Adrenal gland (tissue), 12 donors: ENCODE data around the gene ATG4A. TPM values are rescaled to one million over a fixed set of nuclear protein-coding genes. Genes with fewer than 3 reads are reported as not detected.

ENCODE experiments used
- DNase-seq, 7 donors: peaks; one replicate each; pipeline ENCODE4 v3.0.0-alpha.2; 2019 to 2020
- H3K27ac ChIP-seq, 5 donors: fragments of 200-600 bp; sonication (generic) in 4 of 5; 1 replicate in 3 of 5; 2 replicates in 2 of 5; pipeline versions ENCODE4 v1.5.1 to v1.8.0; 2016 to 2020; ENCODE audit warnings: mild to moderate bottlenecking in 1 of 5
- H3K27me3 ChIP-seq: fragments of 200-600 bp; 2 replicates; pipeline ENCODE4 v1.8.0; 2021
- H3K36me3 ChIP-seq, 2 donors: fragments of 200-600 bp; replicated peaks in 1 of 2; 1 replicate in 1 of 2; 2 replicates in 1 of 2; pipeline versions ENCODE4 v1.5.1 to v1.8.0; 2018 to 2022
- H3K4me1 ChIP-seq, 2 donors: fragments of 200-600 bp; replicated peaks in 1 of 2; 1 replicate in 1 of 2; 2 replicates in 1 of 2; pipeline versions ENCODE4 v1.5.1 to v1.8.0; 2018 to 2021
- H3K4me3 ChIP-seq, 4 donors: fragments of 200-600 bp; sonication (generic) in 3 of 4; one replicate each; pipeline ENCODE4 v1.5.1; 2016 to 2018
- H3K9me3 ChIP-seq, 3 donors: fragments of 200-600 bp; sonication (generic) in 1 of 3; replicated peaks in 1 of 3; 1 replicate in 2 of 3; 2 replicates in 1 of 3; pipeline versions ENCODE4 v1.5.1 to v1.8.0; 2016 to 2021
- POLR2A ChIP-seq, 2 donors: fragments of 450-650 bp; IDR thresholded peaks; one replicate each; pipeline ENCODE4 v1.6.1; 2017; ENCODE audit warnings: antibody characterized with exemption in 2 of 2, mild to moderate bottlenecking in 2 of 2, moderate library complexity in 1 of 2
- WGBS, 4 donors: extraction: QIAGEN DNeasy Blood & Tissue Kit in 2 of 4; methylation state at CpG; one replicate each; pipeline versions ENCODE4 v1.1.5 to v1.1.7; 2013 to 2017; 5-methylcytosine and 5-hydroxymethylcytosine counted together
- intact Hi-C, 2 donors: fragments of 100-400 bp; cut with DNase I; formaldehyde crosslinking; loops; one replicate each; pipeline versions ENCODE4 v1.14.1 to v1.15.0; 2022 to 2023
- polyA plus RNA-seq, 3 donors: library from polyadenylated mRNA; stranded (reverse); fragments of 200-250 nt in 2 of 3; fragments of 350-450 nt in 1 of 3; fragmentation: Illumina TruSeq in 1 of 3; extraction: RNeasy Lipid Tissue Mini Kit (QIAGEN cat#74804) in 1 of 3; gene quantifications; one replicate each; pipeline ENCODE4 v1.2.3, GENCODE V29; 2013 to 2014
- total RNA-seq, 9 donors: library from RNA; depleted of rRNA in 4 of 9; stranded (reverse); fragments of >200 nt in 4 of 9; fragments of 120-200 nt in 1 of 9; fragmentation: NEBNext Ultra II Directional in 1 of 9; extraction: Animal tissue kit (Norgen Biotek cat#: 25700) in 1 of 9; gene quantifications; one replicate each; pipeline versions ENCODE4 v1.1.0 to v1.2.4, GENCODE V29; 2013 to 2023
- TF ChIP-seq, protein P1 (sequence below), 6 experiments: fragments of 450-650 bp in 4 of 6; fragments of 200-600 bp in 2 of 6; sonication (generic) in 1 of 6; IDR thresholded peaks; 1 replicate in 5 of 6; 2 replicates in 1 of 6; pipeline versions ENCODE4 v1.5.1 to v1.8.0; 2016 to 2021; ENCODE audit warnings: antibody characterized with exemption in 6 of 6, mild to moderate bottlenecking in 2 of 6, moderate library complexity in 1 of 6
- donor health status: healthy with polysubstance abuse.
- donor health status: Bipolar disorder and iron deficiency.
- donor health status: DM: yes; HTN: yes; CAD: no.
- donor health status: DM: no; HTN: no; CAD: no.
- donor health status: DM: no; HTN: no; CAD: no.
- donor health status: DM: yes; HTN: yes; CAD: no.

ATG4A gene
- total and polyA plus RNA-seq, 12 donors = 6.3 to 33.2 (median 13.7) TPM

DNA sequence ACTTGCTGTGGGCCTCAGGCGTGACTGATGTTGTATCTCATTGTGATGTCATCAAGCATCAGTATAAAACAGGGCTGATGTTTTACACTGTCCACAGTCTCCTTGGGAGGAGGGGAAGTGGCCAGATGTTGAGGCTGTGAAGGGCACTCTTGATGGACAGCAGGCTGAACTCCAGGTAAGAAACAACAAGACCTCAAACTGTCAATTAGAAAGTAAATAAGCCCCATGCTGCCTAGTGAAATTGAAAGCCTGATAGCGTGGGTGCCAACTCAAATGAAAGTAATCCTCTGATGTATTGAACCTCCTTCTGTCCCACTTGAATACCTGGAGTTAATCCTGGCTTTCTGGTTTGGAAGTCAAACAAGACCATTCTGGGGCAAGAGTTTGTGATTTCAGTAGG, 27.0 kb upstream of the ATG4A start:
- Histone ChIP-seq H3K27me3 (peaks cover 33% of the 10 kb centered on the region), H3K4me3 (no peak overlapping the region), H3K27ac (no peak overlapping the region), H3K9me3 (no peaks in the 10 kb centered on the region), H3K36me3 (no peaks in the 10 kb centered on the region), H3K4me1 (no peaks in the 10 kb centered on the region)
- TF ChIP-seq, protein P1, sequence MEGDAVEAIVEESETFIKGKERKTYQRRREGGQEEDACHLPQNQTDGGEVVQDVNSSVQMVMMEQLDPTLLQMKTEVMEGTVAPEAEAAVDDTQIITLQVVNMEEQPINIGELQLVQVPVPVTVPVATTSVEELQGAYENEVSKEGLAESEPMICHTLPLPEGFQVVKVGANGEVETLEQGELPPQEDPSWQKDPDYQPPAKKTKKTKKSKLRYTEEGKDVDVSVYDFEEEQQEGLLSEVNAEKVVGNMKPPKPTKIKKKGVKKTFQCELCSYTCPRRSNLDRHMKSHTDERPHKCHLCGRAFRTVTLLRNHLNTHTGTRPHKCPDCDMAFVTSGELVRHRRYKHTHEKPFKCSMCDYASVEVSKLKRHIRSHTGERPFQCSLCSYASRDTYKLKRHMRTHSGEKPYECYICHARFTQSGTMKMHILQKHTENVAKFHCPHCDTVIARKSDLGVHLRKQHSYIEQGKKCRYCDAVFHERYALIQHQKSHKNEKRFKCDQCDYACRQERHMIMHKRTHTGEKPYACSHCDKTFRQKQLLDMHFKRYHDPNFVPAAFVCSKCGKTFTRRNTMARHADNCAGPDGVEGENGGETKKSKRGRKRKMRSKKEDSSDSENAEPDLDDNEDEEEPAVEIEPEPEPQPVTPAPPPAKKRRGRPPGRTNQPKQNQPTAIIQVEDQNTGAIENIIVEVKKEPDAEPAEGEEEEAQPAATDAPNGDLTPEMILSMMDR (IDR thresholded peaks at IDR 0.05) = no peak
- no peak for TF ChIP-seq POLR2A (IDR thresholded peaks at IDR 0.05)
- WGBS, 4 donors = 63 to 88% (median 84%) methylated on average over 2 of the region's 2 CpGs
- no peak for DNase-seq
- intact Hi-C loops = loop anchor here in 1 of 2 donors (10.0 kb wide), 1 partner anchor 50 kb away; no protein-coding TSS in a partner anchor

DNA sequence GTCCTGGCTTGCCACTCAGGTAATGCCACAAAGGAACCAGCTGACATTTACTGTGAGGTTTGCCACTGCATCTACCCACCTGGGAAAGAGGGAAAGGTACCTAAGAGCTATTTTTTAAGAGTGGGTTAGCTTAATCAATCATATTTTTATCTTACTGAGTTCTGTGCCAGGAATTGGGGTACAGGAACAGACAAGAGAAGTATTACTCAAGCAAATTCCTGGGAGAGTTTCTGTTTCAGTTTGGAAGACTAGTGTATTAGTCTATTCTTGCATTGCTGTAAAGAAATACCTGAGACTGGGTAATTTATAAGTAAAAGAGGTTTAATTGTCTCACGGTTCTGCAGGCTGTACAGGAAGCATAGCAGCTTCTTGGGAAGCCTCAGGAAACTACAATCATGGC, 23.5 kb upstream of the ATG4A start:
- H3K36me3 ChIP-seq = no peaks in the 10 kb centered on the region
- no peak overlapping the region for H3K27ac ChIP-seq
- H3K4me3 ChIP-seq = no peak overlapping the region
- H3K4me1 ChIP-seq = no peaks in the 10 kb centered on the region
- no peak for TF ChIP-seq POLR2A (IDR thresholded peaks at IDR 0.05)
- TF ChIP-seq, protein P1 (IDR thresholded peaks at IDR 0.05) = no peak
- no peaks in the 10 kb centered on the region for H3K9me3 ChIP-seq
- intact Hi-C loops = loop anchor here in 1 of 2 donors (10.0 kb wide), 1 partner anchor 53 kb away; no protein-coding TSS in a partner anchor
- peaks cover 35% of the 10 kb centered on the region for H3K27me3 ChIP-seq
- DNase-seq = no peak
- WGBS, 4 donors = 55 to 83% (median 67%) methylated on average over 1 of the region's 1 CpG

GRCh38 chrX:108070891-108071290, 20.7 kb upstream of the ATG4A start:
- TF ChIP-seq, protein P1 (IDR thresholded peaks at IDR 0.05) = no peak
- TF ChIP-seq POLR2A (IDR thresholded peaks at IDR 0.05) = no peak
- H3K36me3 ChIP-seq = no peaks in the 10 kb centered on the region

GRCh38 chrX:108071578-108071977, 20.0 kb upstream of the ATG4A start:
- Histone ChIP-seq H3K27me3 (peaks cover 22% of the 10 kb centered on the region), H3K27ac (no peak overlapping the region), H3K4me1 (no peaks in the 10 kb centered on the region), H3K9me3 (no peaks in the 10 kb centered on the region), H3K36me3 (no peaks in the 10 kb centered on the region), H3K4me3 (no peak overlapping the region)
- 73 to 95% (median 85%) methylated on average over 1 of the region's 1 CpG for WGBS, 4 donors
- DNase-seq = no peak
- TF ChIP-seq, protein P1 (IDR thresholded peaks at IDR 0.05) = no peak
- no peak for TF ChIP-seq POLR2A (IDR thresholded peaks at IDR 0.05)
- intact Hi-C loops = no loop called here

More at GRCh38 chrX:108070891-108071290, 20.7 kb upstream of the ATG4A start:
- H3K4me3 ChIP-seq = no peak overlapping the region
- no peak overlapping the region for H3K27ac ChIP-seq
- WGBS, 4 donors = 49 to 81% (median 59%) methylated on average over 4 of the region's 4 CpGs
- DNase-seq = no peak
- H3K27me3 ChIP-seq = peaks cover 29% of the 10 kb centered on the region
- intact Hi-C loops = no loop called here
- no peaks in the 10 kb centered on the region for H3K9me3 ChIP-seq
- no peaks in the 10 kb centered on the region for H3K4me1 ChIP-seq
